ENCODE results near the gene MAP3K20. TPM values are rescaled to one million over a fixed set of nuclear protein-coding genes. Genes with fewer than 3 reads are reported as not detected.

MAP3K20 gene
- total RNA-seq, 4 donors from 2014 or later: 24.7 to 40.2 (median 33.8) TPM

DNA sequence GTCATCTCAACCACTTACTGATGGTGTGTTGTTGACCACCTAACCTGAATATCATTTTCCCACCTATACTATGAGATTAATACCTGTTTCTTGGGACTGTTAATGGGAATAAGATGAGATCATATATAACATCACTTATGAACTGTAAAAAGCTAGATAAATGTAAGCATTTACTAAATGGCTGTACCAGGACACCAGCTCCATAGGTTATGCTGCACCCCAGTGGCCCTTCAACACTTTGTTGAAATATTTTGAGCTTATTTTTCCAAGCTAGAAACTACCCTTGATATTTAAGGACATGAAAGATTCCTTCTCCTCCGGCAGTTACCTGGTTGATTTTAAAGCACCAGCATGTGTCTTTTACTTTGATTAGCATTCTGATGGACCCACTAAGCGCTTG is 141.0 kb downstream of the MAP3K20 start:
- intact Hi-C loops (cut with DNase I; ENCODE audit: low total_unique reads): loop anchor here (5.0 kb wide), 1 partner anchor 189 kb away; no protein-coding TSS in a partner anchor
- no peaks in the 10 kb centered on the region for H3K36me3 ChIP-seq
- H3K27me3 ChIP-seq: no peaks in the 10 kb centered on the region
- H3K9me3 ChIP-seq: no peaks in the 10 kb centered on the region
- H3K27ac ChIP-seq: peak overlapping the region in 3 of 4 donors; percentile 27 to 59 (median 28)
- H3K4me1 ChIP-seq: peaks cover 6 to 24% (median 13%) of the 10 kb centered on the region in 4 donors
- TF ChIP-seq, protein P1, sequence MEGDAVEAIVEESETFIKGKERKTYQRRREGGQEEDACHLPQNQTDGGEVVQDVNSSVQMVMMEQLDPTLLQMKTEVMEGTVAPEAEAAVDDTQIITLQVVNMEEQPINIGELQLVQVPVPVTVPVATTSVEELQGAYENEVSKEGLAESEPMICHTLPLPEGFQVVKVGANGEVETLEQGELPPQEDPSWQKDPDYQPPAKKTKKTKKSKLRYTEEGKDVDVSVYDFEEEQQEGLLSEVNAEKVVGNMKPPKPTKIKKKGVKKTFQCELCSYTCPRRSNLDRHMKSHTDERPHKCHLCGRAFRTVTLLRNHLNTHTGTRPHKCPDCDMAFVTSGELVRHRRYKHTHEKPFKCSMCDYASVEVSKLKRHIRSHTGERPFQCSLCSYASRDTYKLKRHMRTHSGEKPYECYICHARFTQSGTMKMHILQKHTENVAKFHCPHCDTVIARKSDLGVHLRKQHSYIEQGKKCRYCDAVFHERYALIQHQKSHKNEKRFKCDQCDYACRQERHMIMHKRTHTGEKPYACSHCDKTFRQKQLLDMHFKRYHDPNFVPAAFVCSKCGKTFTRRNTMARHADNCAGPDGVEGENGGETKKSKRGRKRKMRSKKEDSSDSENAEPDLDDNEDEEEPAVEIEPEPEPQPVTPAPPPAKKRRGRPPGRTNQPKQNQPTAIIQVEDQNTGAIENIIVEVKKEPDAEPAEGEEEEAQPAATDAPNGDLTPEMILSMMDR (IDR thresholded peaks at IDR 0.05): no peak
- TF ChIP-seq POLR2A (IDR thresholded peaks at IDR 0.05) (no peak), EP300 (IDR thresholded peaks at IDR 0.05; ENCODE audit: low read depth) (no peak), POLR2AphosphoS5 (IDR thresholded peaks at IDR 0.05) (no peak)
- WGBS, 2 donors (ENCODE audit: low coverage in 1 of 2): 74 to 100% methylated on average over 1 to 2 of the region's 2 CpGs
- in situ Hi-C loops (cut with MboI; ENCODE audit: low pct_ligation_motif_present in 1 of 4, low pct_unique_long_range_greater_than_20kb in 1 of 4, low sequenced_read_pairs in 3 of 4): loop anchor here in 3 of 4 donors (10.0 to 25.0 kb wide), 3 partner anchors 182 to 404 kb away; no protein-coding TSS in a partner anchor
- H3K4me3 ChIP-seq: no peak overlapping the region
- no peak for DNase-seq

DNA sequence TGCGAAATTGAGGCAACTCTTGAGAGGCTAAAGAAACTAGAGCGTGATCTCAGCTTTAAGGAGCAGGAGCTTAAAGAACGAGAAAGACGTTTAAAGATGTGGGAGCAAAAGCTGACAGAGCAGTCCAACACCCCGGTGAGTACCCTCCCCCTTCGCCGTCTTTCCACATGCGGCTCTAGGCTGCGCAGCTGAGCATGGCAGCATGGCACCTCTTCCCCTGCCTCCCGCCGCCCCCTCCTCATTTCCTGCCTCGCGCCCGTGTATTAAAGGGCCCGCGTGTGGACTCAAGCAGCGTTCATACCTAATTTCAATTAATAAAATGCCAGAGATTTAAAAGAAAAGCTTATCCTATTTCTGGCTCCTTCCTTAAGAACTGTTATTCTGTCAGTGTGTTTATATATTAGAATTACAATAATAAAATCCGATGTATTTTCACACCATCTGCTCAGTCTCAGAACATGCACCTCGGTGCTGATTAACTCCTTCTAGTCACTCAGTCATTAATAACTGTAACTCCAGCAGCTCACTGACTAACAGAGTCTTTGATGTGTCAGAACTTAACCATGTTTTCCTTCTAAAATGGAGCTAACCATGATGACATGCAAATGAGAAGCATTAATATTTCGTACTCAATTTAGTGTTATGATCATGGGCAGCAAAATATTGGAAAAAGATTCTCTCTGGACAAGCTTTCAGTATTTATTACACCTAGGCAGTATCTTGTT is 141.6 kb downstream of the MAP3K20 start:
- no peaks in the 10 kb centered on the region for H3K9me3 ChIP-seq
- DNase-seq: no peak
- H3K4me3 ChIP-seq: no peak overlapping the region
- intact Hi-C loops (cut with DNase I; ENCODE audit: low total_unique reads): loop anchor here (5.0 kb wide), 1 partner anchor 190 kb away; no protein-coding TSS in a partner anchor
- TF ChIP-seq, protein P1 (IDR thresholded peaks at IDR 0.05): no peak
- TF ChIP-seq POLR2A (IDR thresholded peaks at IDR 0.05) (no peak), EP300 (IDR thresholded peaks at IDR 0.05; ENCODE audit: low read depth) (no peak), POLR2AphosphoS5 (IDR thresholded peaks at IDR 0.05) (no peak)
- H3K27me3 ChIP-seq: no peaks in the 10 kb centered on the region
- 74 to 77% methylated on average over 17 to 20 of the region's 20 CpGs for WGBS, 2 donors (ENCODE audit: low coverage in 1 of 2)
- H3K4me1 ChIP-seq: peaks cover 6 to 24% (median 13%) of the 10 kb centered on the region in 4 donors
- peak overlapping the region; percentile 9 to 59 (median 28) for H3K27ac ChIP-seq
- in situ Hi-C loops (cut with MboI; ENCODE audit: low pct_ligation_motif_present in 1 of 4, low pct_unique_long_range_greater_than_20kb in 1 of 4, low sequenced_read_pairs in 3 of 4): loop anchor here in 3 of 4 donors (10.0 to 25.0 kb wide), 3 partner anchors 182 to 405 kb away; no protein-coding TSS in a partner anchor
- H3K36me3 ChIP-seq: no peaks in the 10 kb centered on the region

DNA sequence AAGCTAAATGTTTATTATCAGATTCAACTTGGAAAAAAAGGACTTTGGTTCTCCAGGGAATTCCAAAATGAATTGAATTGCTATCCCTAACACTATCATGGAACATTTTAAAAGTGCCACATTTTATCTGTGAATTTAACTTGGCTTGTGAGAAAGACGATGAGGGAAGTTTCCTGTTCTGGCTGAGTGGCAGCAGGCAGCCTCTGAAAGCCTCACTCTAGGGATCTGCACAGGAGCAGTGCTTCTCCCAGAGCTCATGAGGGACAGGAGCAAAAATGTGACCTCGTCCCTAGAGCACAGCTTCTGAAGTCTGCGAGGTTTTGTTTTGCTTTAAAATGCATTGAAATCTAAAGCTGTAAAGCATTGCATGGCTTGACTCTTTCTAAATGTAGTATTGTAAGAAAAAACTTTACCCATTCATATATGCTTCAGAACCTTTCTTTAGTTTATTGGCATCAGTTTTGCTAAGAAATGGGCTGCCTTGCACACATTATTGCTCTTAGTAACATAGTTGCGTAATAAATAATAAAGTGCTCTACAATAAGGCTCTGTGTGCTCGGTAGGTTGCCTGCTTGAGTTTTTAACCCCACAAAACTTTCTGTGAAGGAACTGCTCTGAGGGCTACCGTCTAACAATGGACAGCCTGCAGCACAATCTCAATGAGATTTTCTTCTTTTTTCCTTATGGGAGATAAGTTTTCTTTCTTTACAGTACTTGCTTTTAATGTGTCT is 142.8 kb downstream of the MAP3K20 start:
- Histone ChIP-seq H3K36me3 (no peaks in the 10 kb centered on the region), H3K4me3 (no peak overlapping the region), H3K27me3 (no peaks in the 10 kb centered on the region), H3K4me1 (peaks cover 6 to 24% (median 13%) of the 10 kb centered on the region in 4 donors), H3K27ac (peak overlapping the region; percentile 14 to 45 (median 28)), H3K9me3 (no peaks in the 10 kb centered on the region)
- 35 to 43% methylated on average over 5 to 6 of the region's 6 CpGs for WGBS, 2 donors (ENCODE audit: low coverage in 1 of 2)
- no peak for DNase-seq
- in situ Hi-C loops (cut with MboI; ENCODE audit: low pct_ligation_motif_present in 1 of 4, low pct_unique_long_range_greater_than_20kb in 1 of 4, low sequenced_read_pairs in 3 of 4): loop anchor here in 3 of 4 donors (10.0 to 25.0 kb wide), 3 partner anchors 184 to 406 kb away; no protein-coding TSS in a partner anchor
- TF ChIP-seq, protein P1 (IDR thresholded peaks at IDR 0.05): no peak
- TF ChIP-seq POLR2AphosphoS5 (IDR thresholded peaks at IDR 0.05) (no peak), EP300 (IDR thresholded peaks at IDR 0.05; ENCODE audit: low read depth) (no peak), POLR2A (IDR thresholded peaks at IDR 0.05) (no peak)
- intact Hi-C loops (cut with DNase I; ENCODE audit: low total_unique reads): loop anchor here (5.0 kb wide), 1 partner anchor 191 kb away; no protein-coding TSS in a partner anchor

Data from transverse colon (tissue), 4 donors.